GM20000 (cell line): ENCODE results near the gene SUPT20H.

Experiments
- DNase-seq: peaks from one replicate; pipeline ENCODE4 v3.0.0; 2012; ENCODE audit warnings: low spot score
- TF ChIP-seq, protein P1 (sequence below): IDR thresholded peaks from 2 replicates; pipeline ENCODE4 v1.5.1; 2012; ENCODE audit warnings: mild to moderate bottlenecking, control low read depth; ENCODE audit errors: extremely low read depth, missing control alignments

The SUPT20H gene

GRCh38 chr13:37029617-37030016 lies 29.9 kb downstream of the SUPT20H start:
- TF ChIP-seq, protein P1, sequence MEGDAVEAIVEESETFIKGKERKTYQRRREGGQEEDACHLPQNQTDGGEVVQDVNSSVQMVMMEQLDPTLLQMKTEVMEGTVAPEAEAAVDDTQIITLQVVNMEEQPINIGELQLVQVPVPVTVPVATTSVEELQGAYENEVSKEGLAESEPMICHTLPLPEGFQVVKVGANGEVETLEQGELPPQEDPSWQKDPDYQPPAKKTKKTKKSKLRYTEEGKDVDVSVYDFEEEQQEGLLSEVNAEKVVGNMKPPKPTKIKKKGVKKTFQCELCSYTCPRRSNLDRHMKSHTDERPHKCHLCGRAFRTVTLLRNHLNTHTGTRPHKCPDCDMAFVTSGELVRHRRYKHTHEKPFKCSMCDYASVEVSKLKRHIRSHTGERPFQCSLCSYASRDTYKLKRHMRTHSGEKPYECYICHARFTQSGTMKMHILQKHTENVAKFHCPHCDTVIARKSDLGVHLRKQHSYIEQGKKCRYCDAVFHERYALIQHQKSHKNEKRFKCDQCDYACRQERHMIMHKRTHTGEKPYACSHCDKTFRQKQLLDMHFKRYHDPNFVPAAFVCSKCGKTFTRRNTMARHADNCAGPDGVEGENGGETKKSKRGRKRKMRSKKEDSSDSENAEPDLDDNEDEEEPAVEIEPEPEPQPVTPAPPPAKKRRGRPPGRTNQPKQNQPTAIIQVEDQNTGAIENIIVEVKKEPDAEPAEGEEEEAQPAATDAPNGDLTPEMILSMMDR, result no peak
- no peak for DNase-seq

- no peak for DNase-seq
- TF ChIP-seq, protein P1, result no peak
Measured at GRCh38 chr13:37027639-37028038, 31.8 kb downstream of the SUPT20H start.

GRCh38 chr13:37026771-37027170 lies 32.7 kb downstream of the SUPT20H start:
- DNase-seq, result no peak
- TF ChIP-seq, protein P1, result no peak

DNA sequence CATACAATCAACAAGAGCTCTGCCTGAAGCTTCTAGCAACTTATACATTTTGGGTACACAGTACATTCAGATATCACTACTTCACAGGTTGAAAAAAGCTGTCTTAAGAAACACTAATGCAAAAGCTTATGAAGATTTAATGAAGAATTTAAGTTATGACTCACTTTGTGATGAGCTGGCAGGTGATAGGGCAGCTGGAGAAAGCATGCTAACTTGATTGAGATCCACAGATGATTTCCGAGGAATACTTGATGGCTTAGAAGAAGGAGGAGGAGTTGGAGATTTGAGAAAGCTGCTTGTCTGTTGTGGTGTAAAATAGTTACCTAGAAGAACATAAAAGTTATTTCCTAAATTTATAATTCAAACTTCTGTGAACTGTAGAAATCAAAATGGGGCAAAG lies 35.6 kb downstream of the SUPT20H start:
- TF ChIP-seq, protein P1, result no peak
- DNase-seq, result no peak

- TF ChIP-seq, protein P1, result no peak
- no peak for DNase-seq
Measured at GRCh38 chr13:37014609-37015008, 44.9 kb downstream of the SUPT20H start.

- TF ChIP-seq, protein P1, result no peak
Measured at GRCh38 chr13:37011788-37012187, 47.7 kb downstream of the SUPT20H start.

DNA sequence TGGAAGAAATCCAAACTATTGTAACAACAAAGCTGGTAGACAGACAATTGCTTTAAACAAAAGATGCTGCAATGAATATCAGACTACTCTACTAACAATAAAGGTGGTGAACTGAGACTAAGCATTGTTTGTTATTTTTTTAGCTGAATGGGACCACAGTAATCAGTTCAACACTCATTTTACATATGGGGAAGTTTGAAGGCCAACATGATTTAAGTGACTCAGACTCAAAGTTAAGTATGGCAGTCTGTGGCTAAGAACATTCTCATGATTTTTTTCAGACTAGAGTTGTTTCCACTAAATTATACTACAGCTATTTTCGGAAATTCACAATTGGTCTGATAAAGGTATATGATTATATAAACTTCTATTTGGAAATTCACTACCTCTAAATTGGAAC lies 48.5 kb downstream of the SUPT20H start:
- TF ChIP-seq, protein P1, result no peak
- DNase-seq, result no peak

More at GRCh38 chr13:37011788-37012187, 47.7 kb downstream of the SUPT20H start:
- DNase-seq, result no peak

DNA sequence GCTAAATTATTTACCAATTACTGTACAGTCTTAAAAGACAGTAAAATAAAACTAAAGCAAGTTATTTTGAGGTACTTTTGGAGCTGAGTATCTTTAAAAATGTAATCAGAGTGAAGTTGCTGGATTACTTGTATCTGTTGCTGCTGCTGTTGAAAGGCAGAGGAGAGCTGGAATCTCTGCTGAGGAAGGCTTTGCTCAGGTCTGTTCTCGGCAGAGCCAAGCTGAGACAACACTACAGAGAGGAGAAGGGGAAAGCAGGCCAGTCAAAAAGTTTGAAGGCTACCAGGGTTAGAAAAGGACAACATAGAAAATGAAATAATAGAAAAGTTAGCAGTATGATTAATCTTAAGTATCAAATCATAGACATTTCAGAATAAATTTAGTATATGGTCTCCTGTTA lies 49.1 kb downstream of the SUPT20H start:
- TF ChIP-seq, protein P1, result no peak
- no peak for DNase-seq
